Measurements from ENCODE around the gene TLE3.

TLE3 gene

DNA sequence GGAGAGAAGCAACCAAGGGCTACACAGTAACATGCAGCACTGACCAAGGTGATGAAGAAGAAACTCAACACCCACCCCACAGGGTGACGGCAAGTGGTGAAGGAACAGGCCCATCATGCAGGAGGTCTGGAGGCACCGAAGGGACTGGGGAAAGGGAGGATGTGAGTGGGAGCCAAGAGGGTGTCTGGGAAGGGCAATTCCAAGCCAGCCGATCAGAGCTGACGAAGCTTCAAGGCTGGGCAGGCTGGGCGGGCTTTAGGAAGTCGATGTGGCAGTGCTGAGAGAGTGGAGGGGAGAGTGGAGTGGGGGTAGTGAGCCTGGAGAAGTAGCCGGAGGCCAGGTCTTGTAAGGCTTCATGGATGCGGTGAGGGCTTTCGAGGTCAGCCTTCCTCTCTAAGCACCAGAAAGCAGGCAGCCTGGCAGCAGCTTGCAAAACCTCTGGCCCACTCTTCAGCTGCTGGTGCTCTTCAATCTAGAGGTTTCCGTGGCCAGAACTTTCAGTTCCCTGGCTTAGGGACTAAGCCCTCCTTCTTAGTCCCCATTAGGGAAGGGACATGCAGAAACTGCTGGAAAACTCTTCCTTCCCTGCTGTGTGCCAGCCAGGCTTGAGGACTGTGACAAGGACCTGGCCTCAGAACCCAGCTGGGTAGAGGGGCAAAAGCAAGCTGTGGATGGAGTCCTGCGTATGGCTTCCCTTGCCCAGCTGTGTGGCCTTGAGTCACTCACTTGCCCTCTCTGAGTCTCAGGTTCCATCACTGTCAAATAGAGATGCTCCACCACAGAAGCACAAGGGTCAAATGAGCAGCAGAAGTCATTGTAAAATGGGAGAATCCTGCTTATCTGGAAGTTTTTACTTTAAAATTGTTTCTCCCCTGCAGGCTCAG is 72.1 kb downstream of the TLE3 start:
- H3K27ac ChIP-seq, result no peak overlapping the region
- no peak overlapping the region for H3K4me2 ChIP-seq
- H3K4me3 ChIP-seq, result no peak overlapping the region
- H3K27me3 ChIP-seq, result no peaks in the 10 kb centered on the region
- TF ChIP-seq Cebpa-rat (IDR thresholded peaks at IDR 0.05), result no peak
- peaks cover 6% of the 10 kb centered on the region for H3K9me3 ChIP-seq
- H4K20me1 ChIP-seq, result no peaks in the 10 kb centered on the region
- no peak overlapping the region for H3K9ac ChIP-seq
- H3K4me1 ChIP-seq, result 0 out of 2 replicates have a peak, but pooled peaks cover 21% of the 10 kb centered on the region
- H3K36me3 ChIP-seq, result no peaks in the 10 kb centered on the region

DNA sequence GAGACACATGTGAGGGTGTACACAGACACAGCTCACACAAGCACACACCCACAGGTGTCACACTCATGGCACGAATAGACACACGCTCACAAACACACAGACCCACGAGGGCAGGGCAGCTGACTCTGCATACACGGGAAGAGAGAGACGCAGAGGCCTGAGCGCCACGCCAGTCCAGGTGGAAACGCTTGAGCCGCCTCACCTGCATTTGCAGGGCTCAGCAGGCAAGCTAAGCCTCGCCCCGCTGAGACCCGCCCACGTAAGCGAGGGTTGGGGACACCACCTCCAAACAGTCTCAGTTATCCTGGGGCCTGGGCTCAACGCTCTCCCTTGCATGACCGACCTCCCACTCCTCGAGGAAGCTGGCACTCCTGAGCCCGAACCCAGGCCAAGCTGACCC is 73.2 kb downstream of the TLE3 start:
- H3K4me2 ChIP-seq, result no peak overlapping the region
- no peak overlapping the region for H3K4me3 ChIP-seq
- no peaks in the 10 kb centered on the region for H3K27me3 ChIP-seq
- H3K36me3 ChIP-seq, result no peaks in the 10 kb centered on the region
- H3K4me1 ChIP-seq, result 0 out of 2 replicates have a peak, but pooled peaks cover 19% of the 10 kb centered on the region
- H4K20me1 ChIP-seq, result no peaks in the 10 kb centered on the region
- no peak overlapping the region for H3K9ac ChIP-seq
- no peak overlapping the region for H3K27ac ChIP-seq
- TF ChIP-seq Cebpa-rat (IDR thresholded peaks at IDR 0.05), result no peak
- peaks cover 6% of the 10 kb centered on the region for H3K9me3 ChIP-seq

DNA sequence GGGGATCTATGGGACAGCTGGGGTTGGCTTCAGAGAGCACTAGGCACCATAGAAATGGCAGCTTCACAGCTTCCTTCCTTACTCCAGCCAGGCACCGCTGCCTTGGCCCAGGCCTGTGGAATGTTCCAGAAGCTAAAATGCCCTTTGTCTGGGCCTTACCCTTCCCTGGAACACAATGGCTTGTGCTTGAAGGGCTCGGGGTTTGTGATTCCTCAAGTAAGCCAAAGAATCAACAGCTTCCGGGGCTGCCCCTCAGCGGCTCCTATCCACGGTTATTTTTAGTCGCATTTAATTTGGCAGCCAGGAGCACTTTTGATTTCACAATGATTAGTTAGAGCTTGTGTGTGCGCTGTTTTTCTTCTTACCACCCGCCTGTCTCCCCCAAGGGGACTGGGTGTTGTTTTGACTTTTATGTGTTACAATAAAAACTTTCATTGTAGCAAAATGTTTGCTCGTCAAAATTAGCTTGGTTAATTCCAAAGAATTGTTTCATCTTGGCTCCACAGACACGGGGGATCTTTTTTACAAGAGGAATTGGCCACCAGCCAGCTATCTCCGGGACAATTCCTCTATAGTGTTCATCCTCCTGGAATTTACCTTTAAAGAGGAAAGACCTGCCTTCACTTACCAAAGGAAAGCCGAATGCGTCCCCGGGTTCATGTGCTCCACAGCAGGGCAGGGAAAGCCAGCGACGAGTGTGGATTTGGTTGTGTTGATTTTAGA is 73.8 kb downstream of the TLE3 start:
- H3K9ac ChIP-seq, result no peak overlapping the region
- no peak overlapping the region for H3K4me3 ChIP-seq
- peaks cover 6% of the 10 kb centered on the region for H3K9me3 ChIP-seq
- H4K20me1 ChIP-seq, result no peaks in the 10 kb centered on the region
- H3K27me3 ChIP-seq, result no peaks in the 10 kb centered on the region
- 0 out of 2 replicates have a peak, but pooled peaks cover 15% of the 10 kb centered on the region for H3K4me1 ChIP-seq
- H3K27ac ChIP-seq, result no peak overlapping the region
- H3K36me3 ChIP-seq, result no peaks in the 10 kb centered on the region
- no peak for TF ChIP-seq Cebpa-rat (IDR thresholded peaks at IDR 0.05)
- H3K4me2 ChIP-seq, result peak overlapping the region; percentile 25; the same call in 1 of the 2 replicates

DNA sequence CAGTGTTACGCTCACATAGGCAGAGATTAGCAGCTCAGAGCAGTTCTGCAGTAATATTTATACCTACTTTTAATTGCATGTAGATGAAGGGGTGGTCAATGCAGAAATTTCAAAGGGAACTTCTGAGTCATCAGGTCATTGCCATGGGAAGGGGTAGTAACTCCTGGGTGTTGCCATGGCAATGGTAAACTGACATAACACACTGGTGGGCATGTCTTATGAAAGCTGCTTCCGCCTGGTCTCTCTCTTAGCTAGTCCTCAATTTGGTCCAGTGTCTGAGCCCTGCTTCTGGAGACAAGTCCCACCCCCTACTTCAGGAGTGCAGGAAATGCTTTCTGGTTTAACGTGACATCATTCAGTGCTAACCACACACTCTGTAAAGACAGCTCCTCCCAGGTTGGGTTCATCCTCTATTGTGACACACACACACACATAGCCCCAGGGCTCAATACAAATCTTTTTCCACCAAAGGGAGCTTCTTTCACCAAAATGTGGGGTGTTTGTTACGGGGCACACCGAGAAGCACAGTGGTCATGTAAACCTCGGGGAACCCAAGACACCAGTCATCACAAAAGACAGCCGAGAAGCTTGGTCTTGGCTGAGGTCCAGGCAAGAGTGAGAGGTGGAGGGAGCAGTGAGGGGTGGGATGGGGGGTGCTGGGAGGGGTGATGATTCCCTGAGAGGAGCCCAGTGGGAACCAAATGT is 74.5 kb downstream of the TLE3 start:
- H4K20me1 ChIP-seq, result no peaks in the 10 kb centered on the region
- H3K9ac ChIP-seq, result no peak overlapping the region
- H3K36me3 ChIP-seq, result no peaks in the 10 kb centered on the region
- peaks cover 15% of the 10 kb centered on the region; the same call in 1 of the 2 replicates for H3K4me1 ChIP-seq
- H3K9me3 ChIP-seq, result peaks cover 6% of the 10 kb centered on the region
- H3K4me3 ChIP-seq, result no peak overlapping the region
- no peak overlapping the region for H3K4me2 ChIP-seq
- H3K27ac ChIP-seq, result no peak overlapping the region
- no peaks in the 10 kb centered on the region for H3K27me3 ChIP-seq
- no peak for TF ChIP-seq Cebpa-rat (IDR thresholded peaks at IDR 0.05)

DNA sequence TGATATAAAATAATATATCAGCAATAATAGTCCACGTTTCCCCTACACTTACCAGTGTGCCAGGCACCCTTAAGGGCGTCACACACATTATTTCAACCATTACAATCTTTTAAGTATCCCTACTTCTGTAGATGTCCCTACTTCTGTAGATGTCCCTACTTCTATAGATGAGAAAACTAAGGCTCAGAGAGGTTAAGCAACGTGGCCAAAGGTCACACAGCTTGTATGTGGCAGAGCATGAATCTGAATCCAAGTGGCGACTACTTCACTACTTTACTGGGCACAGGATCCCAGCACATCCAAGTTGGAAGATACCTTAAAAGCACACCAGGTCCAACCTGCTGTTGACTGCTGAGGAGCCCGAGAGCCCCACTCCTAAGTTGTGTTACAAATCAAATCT is 77.5 kb downstream of the TLE3 start:
- peaks cover 14% of the 10 kb centered on the region for H3K9me3 ChIP-seq
- H3K36me3 ChIP-seq, result no peaks in the 10 kb centered on the region
- H3K4me2 ChIP-seq, result no peak overlapping the region
- peaks cover 44% of the 10 kb centered on the region for H3K4me1 ChIP-seq
- H3K27me3 ChIP-seq, result no peaks in the 10 kb centered on the region
- H3K4me3 ChIP-seq, result no peak overlapping the region
- no peak overlapping the region for H3K9ac ChIP-seq
- no peak overlapping the region for H3K27ac ChIP-seq
- TF ChIP-seq Cebpa-rat (IDR thresholded peaks at IDR 0.05), result no peak
- H4K20me1 ChIP-seq, result no peaks in the 10 kb centered on the region

DNA sequence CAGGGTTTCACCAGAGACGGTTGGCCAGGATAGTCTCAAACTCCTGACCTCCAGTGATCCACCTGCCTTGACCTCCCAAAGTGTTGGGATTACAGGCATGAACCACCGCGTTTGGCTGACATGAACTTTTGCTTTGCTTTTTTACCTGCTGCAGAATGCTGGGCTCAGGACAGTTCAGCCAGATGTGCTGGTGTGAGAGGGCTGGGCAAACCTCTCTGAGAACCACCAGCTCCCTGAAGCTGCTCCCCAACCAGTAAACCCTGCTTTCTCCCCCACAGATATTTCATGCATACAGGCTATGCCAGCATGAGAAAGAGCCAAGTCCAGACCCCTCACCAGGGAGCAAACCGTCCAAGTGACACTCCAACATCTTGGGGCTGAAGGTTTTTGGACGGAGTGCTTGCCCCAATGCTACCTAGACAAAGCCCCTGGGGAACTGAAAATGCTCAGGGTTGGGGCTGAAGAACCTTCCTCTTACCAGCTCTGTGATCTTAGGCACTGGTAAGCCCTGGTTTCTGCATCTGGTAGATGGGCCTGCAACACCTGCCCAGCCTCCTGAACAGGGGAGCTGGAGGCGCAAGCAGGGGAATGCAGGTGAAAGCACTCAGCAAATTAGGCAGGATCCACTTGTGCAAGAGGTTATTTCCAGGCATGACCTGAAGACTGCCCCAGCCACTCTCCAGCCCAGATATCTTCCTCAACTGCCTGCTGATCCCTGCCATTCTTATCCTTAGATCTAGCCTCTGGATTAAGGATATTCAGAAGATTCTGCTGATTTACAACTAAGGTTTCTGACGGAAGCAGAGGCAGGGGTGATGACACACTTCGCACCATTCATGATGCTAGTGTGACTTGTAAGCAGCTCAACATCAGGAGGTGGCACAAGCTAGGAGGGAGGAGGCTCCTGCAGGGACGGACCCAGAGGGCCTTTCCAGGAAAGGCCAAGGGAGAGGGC is 78.8 kb downstream of the TLE3 start:
- no peak overlapping the region for H3K9ac ChIP-seq
- no peaks in the 10 kb centered on the region for H3K27me3 ChIP-seq
- no peaks in the 10 kb centered on the region for H3K36me3 ChIP-seq
- no peak overlapping the region for H3K4me2 ChIP-seq
- H3K9me3 ChIP-seq, result peaks cover 14% of the 10 kb centered on the region
- no peak overlapping the region for H3K27ac ChIP-seq
- no peak overlapping the region for H3K4me3 ChIP-seq
- peaks cover 55% of the 10 kb centered on the region for H3K4me1 ChIP-seq
- H4K20me1 ChIP-seq, result no peaks in the 10 kb centered on the region
- no peak for TF ChIP-seq Cebpa-rat (IDR thresholded peaks at IDR 0.05)

DNA sequence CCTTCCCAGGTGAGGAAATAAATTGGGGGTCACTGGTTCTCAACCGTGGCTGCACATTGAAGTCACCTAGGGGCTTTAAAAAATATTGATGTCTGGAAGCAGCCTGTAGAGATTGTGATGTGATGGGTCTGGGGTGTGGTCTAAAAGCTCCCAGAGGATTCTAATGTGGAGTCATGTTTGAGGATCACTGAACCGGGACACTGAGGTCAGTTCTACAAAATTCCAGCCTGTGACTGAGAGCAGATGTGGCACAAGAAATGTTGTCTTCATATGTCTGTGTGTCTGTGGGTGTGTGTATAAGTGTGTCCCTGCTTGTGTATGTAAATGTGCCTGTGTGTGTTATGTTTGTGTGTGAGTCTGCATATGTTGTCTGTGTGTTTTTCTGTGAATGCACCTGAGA is 79.9 kb downstream of the TLE3 start:
- peaks cover 14% of the 10 kb centered on the region for H3K9me3 ChIP-seq
- H4K20me1 ChIP-seq, result no peaks in the 10 kb centered on the region
- H3K27ac ChIP-seq, result no peak overlapping the region
- no peak for TF ChIP-seq Cebpa-rat (IDR thresholded peaks at IDR 0.05)
- no peak overlapping the region; the same call in 1 of the 2 replicates for H3K4me2 ChIP-seq
- peaks cover 44% of the 10 kb centered on the region for H3K4me1 ChIP-seq
- no peaks in the 10 kb centered on the region for H3K27me3 ChIP-seq
- H3K4me3 ChIP-seq, result no peak overlapping the region
- H3K36me3 ChIP-seq, result no peaks in the 10 kb centered on the region
- H3K9ac ChIP-seq, result no peak overlapping the region

DNA sequence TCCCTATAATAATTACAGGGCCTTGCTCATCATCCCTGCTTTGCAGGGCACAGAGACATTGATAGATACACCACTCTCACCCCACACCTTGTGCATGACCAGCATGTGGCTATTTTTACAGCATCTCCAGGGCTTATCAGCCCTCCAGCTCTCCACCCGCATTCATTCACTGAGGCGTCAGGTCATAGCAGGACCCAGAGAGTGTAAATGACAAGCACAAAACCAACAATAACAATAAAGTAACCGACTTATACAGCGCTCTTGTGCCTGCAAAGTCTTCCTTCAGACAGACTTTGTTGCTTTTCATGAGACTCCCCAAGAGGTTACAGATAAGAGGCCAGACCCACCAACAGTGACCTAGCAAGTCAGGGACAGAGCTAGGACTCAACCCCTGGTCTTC is 80.7 kb downstream of the TLE3 start:
- Histone ChIP-seq H3K27ac (no peak overlapping the region), H3K4me3 (no peak overlapping the region), H4K20me1 (no peaks in the 10 kb centered on the region), H3K4me1 (peaks cover 43% of the 10 kb centered on the region), H3K36me3 (no peaks in the 10 kb centered on the region), H3K9ac (no peak overlapping the region), H3K4me2 (peak overlapping the region; percentile 61), H3K9me3 (peaks cover 11% of the 10 kb centered on the region), H3K27me3 (no peaks in the 10 kb centered on the region)
- no peak for TF ChIP-seq Cebpa-rat (IDR thresholded peaks at IDR 0.05)

DNA sequence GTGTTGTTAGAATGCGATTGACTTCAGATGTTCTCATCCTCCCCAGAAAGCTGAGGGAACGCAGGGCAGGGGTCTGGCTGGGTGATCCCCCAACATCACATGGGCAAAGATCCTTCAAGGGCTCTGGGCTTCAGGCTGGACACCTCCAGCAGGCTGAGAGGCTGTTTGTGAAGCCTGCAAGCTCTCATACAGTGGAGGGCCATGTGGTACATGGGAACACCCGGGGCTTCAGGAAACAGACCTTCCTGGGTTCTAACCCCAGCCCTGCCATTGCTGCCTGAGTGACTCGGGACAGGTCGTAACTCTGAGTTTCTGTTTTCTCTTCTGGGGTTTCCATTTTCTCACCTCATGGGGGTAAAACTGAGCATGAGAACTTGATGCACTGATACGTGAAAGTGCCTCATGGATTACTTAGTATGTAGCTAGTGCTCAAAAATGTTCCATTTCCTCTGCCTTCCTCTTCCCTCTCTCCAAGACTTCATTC is 81.2 kb downstream of the TLE3 start:
- Histone ChIP-seq H3K9me3 (peaks cover 9% of the 10 kb centered on the region), H3K36me3 (no peaks in the 10 kb centered on the region), H3K4me2 (peak overlapping the region; percentile 61), H3K4me1 (peaks cover 48% of the 10 kb centered on the region), H4K20me1 (no peaks in the 10 kb centered on the region), H3K27ac (no peak overlapping the region), H3K27me3 (no peaks in the 10 kb centered on the region), H3K4me3 (no peak overlapping the region), H3K9ac (no peak overlapping the region)
- no peak for TF ChIP-seq Cebpa-rat (IDR thresholded peaks at IDR 0.05)

Measured in BLaER1 (cell line).